ENCODE results near the gene ARHGEF2. TPM values are rescaled to one million over a fixed set of nuclear protein-coding genes. Genes with fewer than 3 reads are reported as not detected.
A peak's percentile ranks its signal among the peaks of the same experiment; 100 is the strongest.

Gene ARHGEF2
- total RNA-seq (100 to 1,000 TPM; 168 to 176 TPM), polyA plus RNA-seq (18.8 TPM)

- H3K27me3 Mint-ChIP-seq = no peaks in the 10 kb centered on the region
- H3K27ac ChIP-seq (ENCODE audit: low read depth, low read length) = peak within 1 kb of the TSS; percentile 94
- CTCF ChIA-PET = interaction anchor here (0.7 to 5.1 kb wide), 7 partner anchors 10 to 118 kb away, joined by 3 to 34 read pairs (median 9); no protein-coding TSS in a partner anchor
- H3K9me3 Mint-ChIP-seq = no peaks in the 10 kb centered on the region
- no peaks in the 10 kb centered on the region for H3K9me3 ChIP-seq (ENCODE audit: low read length)
- peaks cover 74 to 86% (median 75%) of the 10 kb centered on the region in 3 donors for H3K4me1 Mint-ChIP-seq
- H3K27ac Mint-ChIP-seq = peak within 1 kb of the TSS; percentile 86 to 99 (median 96)
- H3K4me3 ChIP-seq (ENCODE audit: low read length) = peak within 1 kb of the TSS; percentile 91
- POLR2A ChIA-PET = interaction anchor here (0.5 to 3.7 kb wide), 8 partner anchors 9 to 239 kb away, joined by 3 to 31 read pairs (median 4); partner anchors contain the start of genes KHDC4 and SYT11
- H3K36me3 Mint-ChIP-seq = peaks cover 0 to 31% (median 0%) of the 10 kb centered on the region in 3 donors
- no peaks in the 10 kb centered on the region for H3K36me3 ChIP-seq (ENCODE audit: insufficient read depth, low read length)
- H3K27me3 ChIP-seq (ENCODE audit: insufficient read depth, low read length, poor library complexity, severe bottlenecking) = no peaks in the 10 kb centered on the region
- H3K4me3 Mint-ChIP-seq = peak within 1 kb of the TSS; percentile 92 to 100 (median 98)
- DNase-seq = peak; percentile 65 to 86 (median 72)
- H3K4me1 ChIP-seq (ENCODE audit: insufficient read depth, low read length) = peaks cover 71% of the 10 kb centered on the region
Observed at GRCh38 chr1:155978325-155978972, at the start of gene ARHGEF2. ARHGEF2 (minus strand) TSS chr1:155978547; CDS start chr1:155978427, 120 bp downstream.

GRCh38 chr1:156026588-156026987 lies 48.2 kb upstream of the ARHGEF2 start:
- no peak for DNase-seq
- H3K9me3 Mint-ChIP-seq = no peaks in the 10 kb centered on the region
- H3K27ac Mint-ChIP-seq = no peak overlapping the region
- Histone ChIP-seq H3K27ac (ENCODE audit: low read depth, low read length) (no peak overlapping the region), H3K9me3 (ENCODE audit: low read length) (no peaks in the 10 kb centered on the region), H3K36me3 (ENCODE audit: insufficient read depth, low read length) (no peaks in the 10 kb centered on the region), H3K4me3 (ENCODE audit: low read length) (no peak overlapping the region), H3K27me3 (ENCODE audit: insufficient read depth, low read length, poor library complexity, severe bottlenecking) (no peaks in the 10 kb centered on the region), H3K4me1 (ENCODE audit: insufficient read depth, low read length) (no peaks in the 10 kb centered on the region)
- POLR2A ChIA-PET = no interaction called here
- peak overlapping the region in 1 of 7 donors; percentile 37 for H3K4me3 Mint-ChIP-seq
- H3K4me1 Mint-ChIP-seq = peaks cover 9 to 14% (median 9%) of the 10 kb centered on the region in 3 donors
- CTCF ChIA-PET = interaction anchor here (1.1 kb wide), 1 partner anchor 21 kb away, joined by 3 read pairs; no protein-coding TSS in a partner anchor
- H3K27me3 Mint-ChIP-seq = peaks cover 7 to 9% of the 10 kb centered on the region in 2 donors
- no peaks in the 10 kb centered on the region for H3K36me3 Mint-ChIP-seq

GRCh38 chr1:156025876-156026275 lies 47.5 kb upstream of the ARHGEF2 start:
- no peaks in the 10 kb centered on the region for H3K36me3 Mint-ChIP-seq
- no peaks in the 10 kb centered on the region for H3K9me3 ChIP-seq (ENCODE audit: low read length)
- H3K27me3 Mint-ChIP-seq = peaks cover 7 to 9% of the 10 kb centered on the region in 2 donors
- H3K4me1 ChIP-seq (ENCODE audit: insufficient read depth, low read length) = no peaks in the 10 kb centered on the region
- H3K36me3 ChIP-seq (ENCODE audit: insufficient read depth, low read length) = no peaks in the 10 kb centered on the region
- CTCF ChIA-PET = interaction anchor here (0.6 to 1.1 kb wide), 4 partner anchors 21 to 1543 kb away, joined by 3 to 4 read pairs (median 3); no protein-coding TSS in a partner anchor
- peak in 4 of 5 donors; percentile 4 to 54 (median 16) for DNase-seq
- H3K27ac ChIP-seq (ENCODE audit: low read depth, low read length) = no peak overlapping the region
- no peaks in the 10 kb centered on the region for H3K9me3 Mint-ChIP-seq
- no peak overlapping the region for H3K27ac Mint-ChIP-seq
- no peak overlapping the region for H3K4me3 Mint-ChIP-seq
- H3K27me3 ChIP-seq (ENCODE audit: insufficient read depth, low read length, poor library complexity, severe bottlenecking) = no peaks in the 10 kb centered on the region
- POLR2A ChIA-PET = no interaction called here
- peaks cover 13 to 19% (median 13%) of the 10 kb centered on the region in 3 donors for H3K4me1 Mint-ChIP-seq
- no peak overlapping the region for H3K4me3 ChIP-seq (ENCODE audit: low read length)

GRCh38 chr1:156024801-156025200 lies 46.5 kb upstream of the ARHGEF2 start:
- CTCF ChIA-PET = interaction anchor here (1.0 kb wide), 1 partner anchor 41 kb away, joined by 3 read pairs; no protein-coding TSS in a partner anchor

GRCh38 chr1:156021954-156022353 lies 43.6 kb upstream of the ARHGEF2 start:
- peak overlapping the region in 6 of 8 donors; percentile 8 to 87 (median 73) for H3K27ac Mint-ChIP-seq

More at GRCh38 chr1:156024801-156025200, 46.5 kb upstream of the ARHGEF2 start:
- DNase-seq = no peak
- Mint-ChIP-seq H3K9me3 (no peaks in the 10 kb centered on the region), H3K27ac (peak overlapping the region in 1 of 8 donors; percentile 50), H3K4me3 (no peak overlapping the region), H3K36me3 (peaks cover 0 to 9% (median 0%) of the 10 kb centered on the region in 3 donors), H3K4me1 (peaks cover 21 to 28% (median 23%) of the 10 kb centered on the region in 3 donors), H3K27me3 (peaks cover 7 to 9% of the 10 kb centered on the region in 2 donors)
- Histone ChIP-seq H3K4me1 (ENCODE audit: insufficient read depth, low read length) (peaks cover 5% of the 10 kb centered on the region), H3K27ac (ENCODE audit: low read depth, low read length) (no peak overlapping the region), H3K36me3 (ENCODE audit: insufficient read depth, low read length) (no peaks in the 10 kb centered on the region), H3K9me3 (ENCODE audit: low read length) (no peaks in the 10 kb centered on the region), H3K27me3 (ENCODE audit: insufficient read depth, low read length, poor library complexity, severe bottlenecking) (no peaks in the 10 kb centered on the region), H3K4me3 (ENCODE audit: low read length) (no peak overlapping the region)
- POLR2A ChIA-PET = no interaction called here

GRCh38 chr1:156021093-156021428 lies 42.7 kb upstream of the ARHGEF2 start:
- Mint-ChIP-seq H3K9me3 (no peaks in the 10 kb centered on the region), H3K27ac (peak overlapping the region; percentile 76 to 99 (median 96)), H3K27me3 (peaks cover 7 to 9% of the 10 kb centered on the region in 2 donors), H3K36me3 (peaks cover 10 to 37% (median 10%) of the 10 kb centered on the region in 3 donors), H3K4me3 (peak overlapping the region; percentile 93 to 100 (median 98)), H3K4me1 (peaks cover 32 to 48% (median 45%) of the 10 kb centered on the region in 3 donors)
- POLR2A ChIA-PET = interaction anchor here (0.7 kb wide), 1 partner anchor 13 kb away, joined by 4 read pairs; no protein-coding TSS in a partner anchor
- no peaks in the 10 kb centered on the region for H3K36me3 ChIP-seq (ENCODE audit: insufficient read depth, low read length)
- no peaks in the 10 kb centered on the region for H3K27me3 ChIP-seq (ENCODE audit: insufficient read depth, low read length, poor library complexity, severe bottlenecking)
- peak overlapping the region; percentile 80 for H3K4me3 ChIP-seq (ENCODE audit: low read length)
- CTCF ChIA-PET = interaction anchor here (0.6 to 1.0 kb wide), 2 partner anchors 109 to 671 kb away, joined by 3 to 4 read pairs; no protein-coding TSS in a partner anchor
- H3K27ac ChIP-seq (ENCODE audit: low read depth, low read length) = peak overlapping the region; percentile 49
- peaks cover 14% of the 10 kb centered on the region for H3K4me1 ChIP-seq (ENCODE audit: insufficient read depth, low read length)
- H3K9me3 ChIP-seq (ENCODE audit: low read length) = no peaks in the 10 kb centered on the region
- DNase-seq = no peak

More at GRCh38 chr1:156021954-156022353, 43.6 kb upstream of the ARHGEF2 start:
- Histone ChIP-seq H3K27me3 (ENCODE audit: insufficient read depth, low read length, poor library complexity, severe bottlenecking) (no peaks in the 10 kb centered on the region), H3K27ac (ENCODE audit: low read depth, low read length) (no peak overlapping the region), H3K4me1 (ENCODE audit: insufficient read depth, low read length) (peaks cover 14% of the 10 kb centered on the region), H3K4me3 (ENCODE audit: low read length) (no peak overlapping the region), H3K36me3 (ENCODE audit: insufficient read depth, low read length) (no peaks in the 10 kb centered on the region), H3K9me3 (ENCODE audit: low read length) (no peaks in the 10 kb centered on the region)
- POLR2A ChIA-PET = interaction anchor here (0.6 kb wide), 1 partner anchor 14 kb away, joined by 6 read pairs; no protein-coding TSS in a partner anchor
- no peaks in the 10 kb centered on the region for H3K9me3 Mint-ChIP-seq
- DNase-seq = no peak
- peaks cover 7 to 9% of the 10 kb centered on the region in 2 donors for H3K27me3 Mint-ChIP-seq
- H3K36me3 Mint-ChIP-seq = peaks cover 4 to 31% (median 7%) of the 10 kb centered on the region in 3 donors
- H3K4me1 Mint-ChIP-seq = peaks cover 30 to 44% (median 40%) of the 10 kb centered on the region in 3 donors
- CTCF ChIA-PET = no interaction called here
- peak overlapping the region in 6 of 7 donors; percentile 35 to 68 (median 50) for H3K4me3 Mint-ChIP-seq

- POLR2A ChIA-PET = interaction anchor here (0.7 kb wide), 1 partner anchor 14 kb away, joined by 4 read pairs; no protein-coding TSS in a partner anchor
- H3K36me3 Mint-ChIP-seq = peaks cover 10 to 39% (median 10%) of the 10 kb centered on the region in 3 donors
- peak within 1 kb of the TSS; percentile 76 to 99 (median 96) for H3K27ac Mint-ChIP-seq
- H3K27ac ChIP-seq (ENCODE audit: low read depth, low read length) = peak within 1 kb of the TSS; percentile 49
- H3K36me3 ChIP-seq (ENCODE audit: insufficient read depth, low read length) = peaks cover 3% of the 10 kb centered on the region
- CTCF ChIA-PET = interaction anchor here (0.6 to 1.0 kb wide), 2 partner anchors 110 to 671 kb away, joined by 3 to 4 read pairs; no protein-coding TSS in a partner anchor
- H3K4me3 ChIP-seq (ENCODE audit: low read length) = peak within 1 kb of the TSS; percentile 80
- H3K27me3 ChIP-seq (ENCODE audit: insufficient read depth, low read length, poor library complexity, severe bottlenecking) = no peaks in the 10 kb centered on the region
- H3K4me3 Mint-ChIP-seq = peak within 1 kb of the TSS; percentile 93 to 100 (median 98)
- H3K27me3 Mint-ChIP-seq = peaks cover under 1 to 5% of the 10 kb centered on the region in 2 donors
- H3K9me3 Mint-ChIP-seq = no peaks in the 10 kb centered on the region
- H3K9me3 ChIP-seq (ENCODE audit: low read length) = no peaks in the 10 kb centered on the region
- H3K4me1 Mint-ChIP-seq = peaks cover 28 to 45% (median 44%) of the 10 kb centered on the region in 3 donors
- H3K4me1 ChIP-seq (ENCODE audit: insufficient read depth, low read length) = peaks cover 14% of the 10 kb centered on the region
- DNase-seq = peak; percentile 72 to 90 (median 82)
Observed at GRCh38 chr1:156020293-156021092, 42.1 kb upstream of the ARHGEF2 start, which contains the start of gene SSR2. SSR2 (minus strand) TSS chr1:156020951; CDS start chr1:156020167, 784 bp downstream.

Data from CD8-positive, alpha-beta memory T cell (primary cell).